Rectal smooth muscle tissue (tissue), 1 donor: Measurements from ENCODE around the gene TNFSF11.

Experiments
- H3K27ac ChIP-seq: one replicate; pipeline ENCODE4 v1.7.0; 2013; ENCODE audit warnings: low read depth, low read length, inconsistent platforms
- H3K27me3 ChIP-seq: one replicate; pipeline ENCODE4 v1.7.0; 2013; ENCODE audit warnings: low read length; ENCODE audit not compliant: control insufficient read depth, insufficient read depth
- H3K36me3 ChIP-seq: one replicate; pipeline ENCODE4 v1.7.0; 2013; ENCODE audit warnings: low read length; ENCODE audit not compliant: control insufficient read depth, insufficient read depth
- H3K4me1 ChIP-seq: one replicate; pipeline ENCODE4 v1.7.0; 2013; ENCODE audit warnings: low read length; ENCODE audit not compliant: control insufficient read depth, insufficient read depth
- H3K4me3 ChIP-seq: one replicate; pipeline ENCODE4 v1.7.0; 2013; ENCODE audit warnings: low read length
- H3K9ac ChIP-seq: one replicate; pipeline ENCODE4 v1.7.0; 2013; ENCODE audit warnings: low read length

The TNFSF11 gene

DNA sequence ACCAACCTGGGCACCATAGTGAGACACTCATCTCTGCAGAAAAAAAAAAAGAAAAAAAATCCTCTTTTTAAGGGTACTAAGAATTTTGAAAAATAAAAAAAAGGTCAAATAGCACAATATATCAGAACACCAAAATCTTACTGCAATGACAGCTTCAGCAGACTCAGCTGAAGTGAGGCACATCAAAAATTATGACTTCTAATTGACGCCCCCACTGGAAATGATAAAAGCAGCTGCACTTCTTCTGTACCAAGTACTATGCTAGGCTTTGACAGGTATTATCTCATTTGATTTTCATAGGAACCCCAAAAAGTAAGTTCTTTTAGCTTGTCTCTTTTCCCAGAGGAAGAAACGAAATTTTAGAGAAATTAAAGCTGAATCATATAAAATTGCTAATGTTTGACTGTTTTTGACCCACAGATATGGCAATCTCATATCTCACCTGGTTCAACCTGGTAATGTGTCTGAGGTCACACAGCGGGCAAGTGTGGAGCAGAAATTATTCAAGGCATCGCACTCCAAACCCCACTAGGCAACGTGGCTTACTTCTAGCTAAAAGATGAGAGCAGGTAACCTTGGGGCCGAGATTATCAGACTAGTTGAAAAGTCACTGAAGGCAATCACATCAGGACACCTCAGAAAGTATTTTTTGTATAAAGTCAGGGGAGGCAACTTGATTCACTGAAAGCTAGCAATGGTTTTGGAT, 78.1 kb downstream of the TNFSF11 start:
- no peak overlapping the region for H3K27ac ChIP-seq
- H3K4me1 ChIP-seq = no peaks in the 10 kb centered on the region
- H3K9ac ChIP-seq = no peak overlapping the region
- no peak overlapping the region for H3K4me3 ChIP-seq
- no peaks in the 10 kb centered on the region for H3K36me3 ChIP-seq
- H3K27me3 ChIP-seq = no peaks in the 10 kb centered on the region

DNA sequence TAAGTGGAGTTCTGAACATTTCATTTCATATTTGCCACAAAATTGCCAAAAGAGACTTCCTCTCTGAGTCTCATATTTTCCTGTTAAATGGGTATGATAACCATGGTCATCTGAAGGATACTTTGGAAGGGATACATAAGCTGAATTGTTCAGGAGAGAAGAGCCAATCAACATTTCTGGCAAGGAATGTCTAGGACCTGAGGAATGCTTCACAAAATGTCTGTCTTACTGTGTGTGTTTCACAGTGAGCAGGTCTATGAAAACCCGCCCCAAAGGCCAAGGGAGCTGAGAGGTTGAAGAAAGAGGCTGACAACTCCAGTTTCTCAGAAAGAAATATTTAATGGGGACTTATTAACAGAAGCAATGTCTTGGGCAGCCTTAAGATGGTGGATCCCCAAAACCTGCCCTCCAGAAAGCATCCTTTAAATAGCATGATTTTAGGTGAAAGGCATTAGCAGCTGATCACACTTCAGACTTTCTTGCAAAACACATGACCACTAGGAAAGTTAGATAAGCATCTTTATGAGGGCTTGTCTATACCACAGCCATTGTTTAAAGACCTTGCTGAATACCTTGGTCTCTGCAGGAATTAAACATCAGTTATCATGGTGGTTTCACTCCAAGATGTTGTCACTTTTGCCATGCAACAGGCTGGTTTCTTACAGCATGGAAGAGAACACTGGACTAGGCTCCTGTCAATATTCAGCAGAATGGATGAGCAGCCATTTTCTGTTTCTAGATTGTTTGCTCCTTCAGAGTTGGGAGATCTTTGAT, 78.9 kb downstream of the TNFSF11 start:
- Histone ChIP-seq H3K4me1 (no peaks in the 10 kb centered on the region), H3K9ac (no peak overlapping the region), H3K36me3 (no peaks in the 10 kb centered on the region), H3K4me3 (no peak overlapping the region), H3K27me3 (no peaks in the 10 kb centered on the region), H3K27ac (no peak overlapping the region)

- H3K27ac ChIP-seq = no peak overlapping the region
- H3K9ac ChIP-seq = no peak overlapping the region
- H3K27me3 ChIP-seq = no peaks in the 10 kb centered on the region
- H3K4me3 ChIP-seq = no peak overlapping the region
- H3K36me3 ChIP-seq = no peaks in the 10 kb centered on the region
- no peaks in the 10 kb centered on the region for H3K4me1 ChIP-seq
Measured at GRCh38 chr13:42653679-42654078, 79.7 kb downstream of the TNFSF11 start.

DNA sequence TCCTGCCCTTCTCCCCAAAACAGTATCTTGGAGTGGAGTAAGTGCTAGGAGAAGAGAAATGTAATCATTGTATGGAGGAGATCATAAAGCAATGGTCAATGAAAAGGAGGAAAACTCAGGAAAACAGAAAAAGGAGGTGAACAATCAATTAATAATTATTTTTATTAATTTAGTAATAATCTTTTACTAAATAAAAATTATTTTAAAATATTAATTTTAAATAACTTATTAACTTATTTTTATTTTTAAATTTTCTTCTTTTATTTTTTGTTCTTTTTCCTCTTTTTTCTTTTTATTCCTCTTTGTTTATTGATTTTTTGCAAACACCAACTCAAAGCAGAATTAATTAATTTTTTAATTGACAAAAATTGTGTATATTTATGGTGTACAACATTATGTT, 80.3 kb downstream of the TNFSF11 start:
- no peaks in the 10 kb centered on the region for H3K4me1 ChIP-seq
- H3K27ac ChIP-seq = no peak overlapping the region
- no peaks in the 10 kb centered on the region for H3K36me3 ChIP-seq
- no peak overlapping the region for H3K4me3 ChIP-seq
- no peak overlapping the region for H3K9ac ChIP-seq
- no peaks in the 10 kb centered on the region for H3K27me3 ChIP-seq

- Histone ChIP-seq H3K36me3 (no peaks in the 10 kb centered on the region), H3K27ac (no peak overlapping the region), H3K27me3 (no peaks in the 10 kb centered on the region), H3K4me1 (no peaks in the 10 kb centered on the region), H3K9ac (no peak overlapping the region), H3K4me3 (no peak overlapping the region)
Measured at GRCh38 chr13:42654722-42655121, 80.8 kb downstream of the TNFSF11 start.

DNA sequence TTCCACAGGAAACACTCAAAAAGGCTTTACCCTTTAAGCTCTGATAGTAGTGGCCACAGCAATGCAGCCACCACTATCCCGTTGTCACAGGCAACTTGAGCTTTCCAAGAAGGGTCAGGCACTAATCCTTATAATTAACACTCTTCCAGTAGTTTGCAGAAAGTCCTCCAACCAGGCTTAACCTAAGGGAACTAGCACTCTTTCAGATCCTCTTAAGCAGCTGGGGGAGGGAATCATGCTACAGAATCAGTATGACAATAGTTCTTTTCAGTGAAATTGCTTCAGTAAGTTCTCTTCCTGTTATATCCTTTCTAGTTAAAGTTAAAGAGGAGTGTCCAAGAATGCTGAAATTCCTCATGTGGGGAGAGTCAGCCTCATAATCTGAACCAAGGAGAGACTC, 82.2 kb downstream of the TNFSF11 start:
- H3K27me3 ChIP-seq = no peaks in the 10 kb centered on the region
- no peaks in the 10 kb centered on the region for H3K4me1 ChIP-seq
- H3K9ac ChIP-seq = no peak overlapping the region
- no peak overlapping the region for H3K27ac ChIP-seq
- H3K4me3 ChIP-seq = no peak overlapping the region
- H3K36me3 ChIP-seq = no peaks in the 10 kb centered on the region

DNA sequence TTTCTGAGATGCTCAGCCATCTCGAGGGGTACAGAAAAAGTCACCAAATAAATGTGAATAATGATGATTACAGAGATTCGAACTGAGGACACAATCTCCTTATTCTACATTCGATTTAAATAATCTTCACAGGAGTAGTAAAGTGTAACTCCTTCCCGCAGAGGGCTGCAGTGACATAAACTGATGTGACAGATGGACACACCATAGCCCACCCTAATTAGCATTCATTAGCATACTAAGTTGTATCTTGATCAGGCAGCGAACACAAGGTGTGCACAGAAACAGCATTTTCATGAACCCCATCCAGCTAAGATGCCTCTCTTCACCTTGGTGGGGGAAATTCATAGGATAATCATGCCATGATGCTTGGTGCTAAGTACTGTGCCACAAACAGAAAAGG, 83.0 kb downstream of the TNFSF11 start:
- no peaks in the 10 kb centered on the region for H3K27me3 ChIP-seq
- H3K4me3 ChIP-seq = no peak overlapping the region
- no peaks in the 10 kb centered on the region for H3K36me3 ChIP-seq
- H3K9ac ChIP-seq = no peak overlapping the region
- H3K4me1 ChIP-seq = no peaks in the 10 kb centered on the region
- no peak overlapping the region for H3K27ac ChIP-seq
